Effector CD8-positive, alpha-beta T cell (primary cell): ENCODE results near the gene CEP19.
"Not testable (repeated sequence)": the region's sequence is repeated elsewhere in the genome, so short reads cannot be mapped to it uniquely, and the experiment has no call there.

Experiments
- DNase-seq: peaks from one replicate; lab custom pipeline; 2025; lab: John Stamatoyannopoulos, UW
- total RNA-seq, 4 experiments: gene quantifications; one replicate each; lab custom pipeline; 2026; lab: John Stamatoyannopoulos, UW

CEP19 gene, protein sequence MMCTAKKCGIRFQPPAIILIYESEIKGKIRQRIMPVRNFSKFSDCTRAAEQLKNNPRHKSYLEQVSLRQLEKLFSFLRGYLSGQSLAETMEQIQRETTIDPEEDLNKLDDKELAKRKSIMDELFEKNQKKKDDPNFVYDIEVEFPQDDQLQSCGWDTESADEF
- total RNA-seq = 9.4 to 18.6 (median 14.6) reads per million in 4 experiments

DNA sequence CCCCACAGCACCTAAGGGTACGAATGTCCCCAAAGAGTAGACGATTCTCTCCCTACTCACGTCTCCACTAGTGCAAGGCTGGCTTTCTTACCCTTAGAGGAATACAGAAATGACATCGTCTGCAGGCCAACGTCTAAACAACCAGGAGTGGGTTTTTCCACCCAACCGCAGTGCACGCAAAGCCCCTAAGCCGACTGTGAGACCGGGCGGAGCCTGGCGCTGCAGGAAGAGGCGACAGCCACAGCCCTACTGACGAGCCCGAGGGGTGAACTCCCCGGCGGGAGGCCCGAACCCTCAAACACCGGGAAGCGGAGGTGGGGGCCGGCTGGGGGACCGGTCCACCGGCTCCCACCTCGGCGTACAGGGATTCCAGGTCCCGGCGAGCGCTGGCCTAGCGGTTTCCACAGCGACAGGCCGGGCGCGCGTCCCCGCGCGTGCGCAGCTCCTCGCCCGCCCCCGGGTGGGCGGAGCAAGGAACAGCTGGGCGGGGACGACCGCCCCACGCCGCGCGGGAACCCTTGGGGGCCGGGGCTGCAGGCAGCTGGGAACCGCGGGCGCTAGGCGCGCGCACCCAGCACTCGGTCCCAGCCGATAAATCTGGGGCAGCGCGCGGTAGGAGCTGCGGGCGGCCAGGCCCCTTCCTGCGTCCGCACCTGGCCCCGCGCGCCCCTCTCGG is at the start of gene CEP19, which contains the start of gene PIGX:
CEP19 (minus strand) TSS at position 413 of the 676 bp plus-strand sequence. CDS start 3,593 bp downstream, outside the sequence.
PIGX (plus strand) TSS at position 540 of the 676 bp plus-strand sequence.
- DNase-seq = peak; percentile 86

DNA sequence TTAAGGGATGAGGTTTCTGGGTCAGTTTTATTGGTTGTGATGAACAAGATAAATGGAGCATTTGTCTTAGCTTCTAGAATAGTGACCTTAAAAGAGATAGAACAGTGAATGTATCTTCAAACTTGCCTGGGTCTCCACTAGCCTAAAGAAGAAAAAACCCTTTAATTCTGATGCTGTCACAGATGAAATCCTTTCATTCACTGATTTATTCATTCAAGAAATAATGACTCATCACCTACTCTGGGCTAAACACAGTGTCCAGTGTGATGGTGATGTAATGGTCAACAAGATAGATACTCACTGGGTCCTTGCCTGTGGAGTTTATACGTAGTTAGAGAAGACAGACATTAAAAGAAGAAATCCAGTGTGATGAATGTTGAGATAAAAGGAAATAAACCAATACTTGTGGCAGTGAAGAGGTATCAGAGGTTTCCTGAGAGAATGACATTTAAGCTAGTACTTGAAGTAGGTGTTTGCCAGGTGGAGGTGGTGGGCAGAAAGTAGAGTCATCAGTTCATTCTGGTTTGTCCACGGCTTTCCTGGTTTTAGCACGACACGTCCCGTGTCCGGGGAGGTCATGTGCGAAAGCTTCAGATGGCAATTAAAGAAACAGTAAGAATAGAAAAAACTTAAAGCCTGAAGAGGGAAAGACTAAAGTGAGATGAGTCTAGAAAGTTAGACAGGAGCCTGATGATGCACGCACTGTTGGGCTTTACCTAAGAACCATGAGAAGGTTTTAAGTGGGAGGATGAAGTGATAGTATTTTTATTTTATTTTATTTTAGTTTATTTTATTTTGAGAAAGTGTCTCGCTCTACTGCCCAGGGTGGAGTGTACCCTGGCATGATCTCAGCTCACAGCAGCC is 46.1 kb upstream of the CEP19 start:
- DNase-seq = no peak

DNA sequence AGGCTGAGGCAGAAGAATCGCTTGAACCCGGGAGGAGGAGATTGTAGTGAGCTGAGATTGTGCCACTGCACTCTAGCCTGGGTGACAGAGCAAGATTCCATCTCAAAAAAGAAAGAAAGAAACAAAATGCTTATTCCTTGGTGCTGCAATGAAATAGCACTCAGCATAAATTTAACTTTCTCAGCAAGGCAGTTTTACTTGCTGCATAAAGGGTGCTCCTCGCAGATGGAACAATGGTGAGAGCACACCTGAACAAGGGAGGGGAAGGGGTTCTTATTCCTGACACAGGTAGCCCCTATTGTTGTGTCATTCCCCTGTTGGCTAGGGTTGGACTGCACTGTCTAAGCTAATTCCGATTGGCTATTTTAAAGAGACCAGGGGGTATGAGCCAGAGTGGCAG is 44.7 kb upstream of the CEP19 start:
- DNase-seq = no peak

DNA sequence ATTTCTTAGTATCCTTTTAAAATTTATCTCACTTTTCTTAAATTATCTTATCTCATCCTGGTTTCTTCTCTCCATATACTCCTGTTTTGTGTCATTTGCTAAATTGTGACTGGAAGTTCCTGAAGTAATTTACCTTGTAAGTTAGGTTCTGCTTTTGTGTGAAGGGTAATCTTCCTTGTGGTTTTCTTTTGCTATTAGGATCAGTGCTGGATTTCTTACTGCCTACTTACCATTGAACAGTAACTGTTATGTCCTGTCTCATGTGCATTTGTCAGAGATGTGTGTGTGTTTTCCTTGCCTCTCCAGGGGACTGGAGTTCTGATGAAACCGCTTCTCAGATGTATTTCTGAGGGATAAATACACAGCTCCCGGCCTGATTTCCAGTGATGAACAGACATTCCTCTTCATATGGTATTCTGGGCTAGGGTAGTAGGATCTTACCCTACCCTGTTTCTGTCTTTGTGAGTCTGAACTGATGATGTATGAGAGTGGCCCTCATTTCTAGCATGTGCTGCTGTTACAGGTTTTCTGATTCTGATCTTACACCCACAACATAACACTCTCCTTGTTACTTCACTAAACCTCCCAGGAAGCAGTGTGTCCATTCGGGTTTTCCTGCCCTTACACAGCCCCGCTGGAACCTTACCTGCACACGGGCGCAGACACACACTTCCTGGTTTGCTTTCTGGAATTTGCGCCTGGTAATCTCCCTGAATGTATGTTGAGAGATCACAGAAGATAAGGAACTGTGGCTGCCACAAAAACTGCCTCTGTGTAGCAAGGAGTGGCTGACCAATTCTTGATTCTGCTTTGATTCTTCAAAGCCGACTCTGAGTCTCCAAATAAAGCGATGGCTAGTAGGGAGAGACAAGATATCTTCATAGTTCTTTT is 42.3 kb upstream of the CEP19 start:
- DNase-seq = no peak

DNA sequence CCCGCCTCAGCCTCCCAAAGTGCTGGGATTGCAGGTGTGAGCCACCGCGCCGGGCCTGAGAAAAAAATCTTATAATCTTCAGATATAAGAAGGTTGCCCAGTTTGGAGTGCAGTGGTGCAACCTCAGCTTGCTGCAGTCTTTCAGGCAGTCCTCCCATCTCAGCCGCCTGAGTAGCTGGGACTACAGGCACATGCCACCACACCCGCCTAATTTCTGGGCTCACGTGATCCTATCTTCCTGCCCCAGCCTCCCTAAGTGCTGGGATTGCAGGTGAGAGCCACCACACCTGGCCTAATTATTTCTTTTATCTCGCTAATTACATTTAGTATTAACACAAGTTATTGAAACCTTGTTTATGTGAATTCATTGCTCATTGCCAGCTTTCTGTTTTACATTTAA is 41.2 kb upstream of the CEP19 start:
- DNase-seq = no peak

DNA sequence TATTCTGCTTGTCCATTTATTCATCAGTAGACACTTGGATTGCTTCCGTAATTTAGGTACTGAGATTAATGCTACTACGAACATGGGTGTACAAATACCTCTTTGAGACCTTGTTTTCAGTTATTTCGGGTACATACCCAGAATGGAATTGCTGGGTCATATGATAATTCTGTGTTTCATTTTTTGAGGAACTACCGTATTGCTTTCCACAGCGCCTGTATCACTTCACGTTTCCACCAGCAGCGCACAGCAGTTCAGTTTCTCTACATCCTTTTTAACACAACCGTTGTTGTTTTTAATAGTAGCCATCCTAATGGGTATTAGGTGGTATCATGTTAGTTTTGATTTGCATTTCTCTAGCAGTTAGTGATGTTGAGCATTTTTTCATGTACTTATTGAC is 37.1 kb upstream of the CEP19 start:
- no peak for DNase-seq

DNA sequence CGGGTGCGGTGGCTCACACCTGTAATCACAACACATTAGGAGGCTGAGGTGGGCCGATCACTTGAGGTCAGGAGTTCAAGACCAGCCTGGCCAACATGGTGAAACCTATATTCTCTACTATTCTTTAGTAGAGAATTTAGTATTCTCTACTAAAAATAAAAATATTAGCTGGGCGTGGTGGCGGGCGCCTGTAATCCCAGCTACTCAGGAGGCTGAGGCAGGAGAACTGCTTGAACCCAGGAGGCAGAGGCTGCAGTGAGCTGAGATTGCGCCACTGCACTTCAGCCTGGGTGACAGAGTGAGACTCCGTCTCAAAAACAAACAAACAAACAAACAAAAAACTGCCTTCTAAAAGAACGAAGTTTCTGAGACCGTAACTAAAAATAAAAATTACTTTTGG is 31.5 kb upstream of the CEP19 start:
- DNase-seq = not testable (repeated sequence)

DNA sequence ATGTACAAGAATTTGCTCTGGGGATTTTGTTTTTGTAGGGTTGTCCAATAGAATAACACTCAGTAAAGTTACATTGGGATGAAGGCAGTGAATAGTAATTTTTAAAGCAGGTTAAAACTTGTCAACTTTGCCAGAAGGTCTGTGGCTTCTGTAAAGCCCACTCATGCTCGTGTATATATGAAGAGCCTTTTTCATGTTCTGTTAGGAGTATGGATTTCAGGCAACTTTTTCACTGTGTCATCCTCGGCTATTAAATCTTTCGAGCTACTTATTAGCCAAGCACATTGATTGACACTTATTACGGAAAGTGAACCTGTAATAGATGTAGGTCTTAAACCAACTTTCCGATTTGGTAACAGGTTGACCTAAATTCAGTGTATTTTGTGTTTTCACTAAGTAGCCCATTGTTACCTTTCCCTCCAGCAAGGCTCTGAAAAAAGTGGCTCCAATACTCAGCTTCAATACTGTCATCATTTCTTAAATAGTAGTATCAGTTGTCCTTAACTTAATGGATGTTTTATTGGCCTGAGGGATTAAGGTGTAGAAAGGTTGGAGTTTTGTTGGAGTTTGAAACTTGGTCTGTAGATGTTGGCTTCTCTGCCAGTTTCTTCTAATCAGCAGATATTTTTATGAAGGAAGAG is 29.3 kb upstream of the CEP19 start:
- no peak for DNase-seq

DNA sequence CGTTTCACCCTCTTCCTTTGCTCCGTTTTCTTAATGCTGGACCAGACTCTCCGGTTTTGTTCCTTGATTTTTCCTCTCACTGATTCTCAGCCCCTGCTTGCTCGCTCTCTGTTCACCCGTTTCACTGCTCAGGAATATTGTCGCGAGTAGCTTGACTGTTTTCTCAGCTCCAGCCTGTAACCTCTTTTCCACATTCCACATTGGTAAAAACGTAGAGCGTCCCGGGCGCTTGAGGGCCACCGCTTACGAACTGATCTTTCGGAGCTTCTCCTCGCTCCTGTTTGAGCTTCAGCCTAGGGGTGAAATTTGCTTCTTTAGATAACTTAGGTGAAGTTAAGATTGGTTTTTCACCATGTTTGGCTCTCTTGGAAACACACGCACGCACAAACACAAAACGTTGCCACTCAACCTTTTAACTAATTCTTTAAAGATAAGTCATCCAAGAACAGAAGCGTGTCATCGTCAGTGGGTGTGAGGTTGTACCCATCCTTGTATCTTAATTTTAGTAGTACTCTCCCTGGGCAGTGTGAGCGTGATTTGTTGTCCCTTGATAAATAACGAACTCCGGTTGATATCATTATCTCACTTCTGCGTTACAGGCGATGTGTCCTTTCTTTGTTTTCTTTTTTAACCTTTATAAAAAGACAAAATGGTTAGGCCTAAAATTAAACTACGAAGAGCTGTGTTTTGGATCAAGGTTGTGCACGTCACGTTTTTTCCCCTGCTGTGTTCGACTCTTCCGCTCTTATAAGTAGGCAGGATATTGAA is 28.6 kb upstream of the CEP19 start:
- DNase-seq = no peak

DNA sequence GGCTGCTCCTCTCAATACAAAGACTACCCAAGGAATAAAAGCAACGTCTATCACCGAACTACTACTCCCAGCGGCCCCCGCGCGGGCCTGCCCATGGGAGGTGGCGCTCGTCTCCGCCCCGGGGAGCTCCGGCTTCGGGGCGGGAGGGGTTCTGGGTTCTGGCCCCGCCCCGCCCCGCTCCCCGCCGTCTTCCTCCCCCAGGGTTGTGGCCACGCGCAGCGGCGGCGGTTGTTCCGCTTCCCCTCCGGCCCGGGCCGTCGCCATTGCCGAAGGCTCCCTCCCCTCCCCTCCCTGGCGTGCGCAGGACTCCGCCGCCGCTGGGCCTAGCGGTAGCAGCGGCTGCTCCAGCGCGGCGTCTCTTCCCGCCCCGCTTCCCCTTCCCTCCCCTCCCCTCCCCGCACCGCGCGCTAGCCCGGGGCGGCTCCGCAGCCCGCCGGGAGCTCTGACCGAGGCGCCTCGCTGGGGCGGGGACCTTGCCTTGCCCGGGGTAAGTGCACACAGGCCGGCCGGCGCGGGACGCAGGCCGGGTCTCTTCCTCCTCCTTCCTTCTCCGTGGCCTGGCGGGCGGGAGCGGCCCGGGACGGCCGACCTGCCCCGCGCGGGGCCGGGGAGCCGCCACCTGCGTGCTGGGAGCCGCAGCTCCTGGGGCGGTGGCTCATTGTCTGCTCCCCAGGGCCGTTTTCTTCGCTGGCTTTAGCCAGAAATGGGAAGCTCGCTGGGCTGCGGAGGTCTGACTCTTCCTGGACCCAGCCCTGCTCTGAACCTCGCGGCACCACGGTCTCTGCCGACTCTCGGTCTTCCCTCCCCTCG is 27.8 kb upstream of the CEP19 start, which contains the start of gene PAK2:
PAK2 (plus strand) TSS at position 187 of the 810 bp plus-strand sequence. CDS start 42,790 bp downstream, outside the sequence.
- peak; percentile 81 for DNase-seq

DNA sequence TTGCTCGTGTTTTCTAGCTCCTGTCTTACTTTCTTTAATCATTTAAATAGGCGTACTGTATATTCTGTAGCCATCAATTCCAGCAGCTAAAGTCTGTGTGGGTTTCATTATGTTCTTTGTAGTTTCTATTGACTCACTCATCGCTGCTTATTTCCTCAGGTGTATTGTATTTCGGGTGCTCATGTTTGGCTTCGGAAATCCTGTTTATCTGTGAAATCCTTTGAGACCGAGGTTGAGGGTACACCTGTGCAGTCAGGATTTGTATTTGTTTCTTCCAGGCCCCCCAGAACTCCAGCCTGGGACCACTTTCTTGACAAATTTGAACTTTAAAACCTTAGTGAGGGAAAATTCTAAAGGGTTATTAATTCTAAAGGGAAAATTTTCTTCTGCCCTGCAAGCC is 25.6 kb upstream of the CEP19 start:
- DNase-seq = no peak

DNA sequence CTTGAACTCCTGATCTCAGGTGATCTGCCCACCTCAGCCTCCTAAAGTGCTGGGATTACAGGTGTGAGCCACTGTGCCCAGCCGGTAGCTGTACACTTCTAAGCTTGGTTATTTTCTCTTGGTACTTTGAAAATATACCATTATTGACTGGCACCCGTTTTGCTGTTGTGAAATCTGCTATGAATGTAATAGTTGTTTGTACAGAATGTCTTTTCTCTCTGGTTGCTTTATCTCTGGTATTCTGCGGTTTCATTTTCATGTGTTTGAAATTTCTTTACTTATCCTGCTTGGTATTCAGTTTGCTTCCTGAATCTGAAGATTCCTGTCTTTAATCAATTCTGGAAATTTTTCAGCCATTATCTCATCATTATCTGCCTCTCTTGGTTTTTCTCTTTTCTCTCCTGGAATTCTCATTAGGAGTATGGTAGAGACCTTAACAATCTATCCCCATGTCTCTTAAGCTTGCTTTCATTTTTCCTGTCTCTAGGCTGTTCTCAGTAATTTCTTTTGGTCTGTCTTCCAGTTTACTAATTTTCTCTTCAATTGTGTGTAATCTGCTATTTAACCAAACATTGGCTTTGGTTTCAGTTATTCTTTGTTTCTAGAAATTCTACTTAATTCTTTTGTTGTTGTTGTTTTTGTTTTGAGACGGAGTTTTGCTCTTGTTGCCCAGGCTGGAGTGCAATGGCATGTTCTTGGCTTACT is 24.8 kb upstream of the CEP19 start:
- no peak for DNase-seq

DNA sequence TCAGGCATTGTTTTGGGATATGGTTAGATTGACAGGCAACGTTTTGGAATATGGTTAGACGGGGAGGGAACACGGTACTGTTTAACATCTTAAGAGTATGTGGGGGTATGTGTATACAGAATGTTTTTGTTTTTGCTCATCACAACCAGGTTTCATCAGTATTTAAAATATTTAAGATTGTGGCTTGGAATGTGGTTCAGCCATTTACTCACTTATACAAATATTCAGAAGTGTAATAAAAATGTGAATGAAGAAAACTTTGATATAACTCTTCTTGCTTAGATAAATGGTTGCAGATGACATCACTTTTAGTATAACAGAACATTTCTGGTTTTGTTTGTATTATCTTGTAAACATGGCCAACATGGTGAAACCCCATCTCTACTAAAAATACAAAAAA is 23.7 kb upstream of the CEP19 start:
- no peak for DNase-seq

DNA sequence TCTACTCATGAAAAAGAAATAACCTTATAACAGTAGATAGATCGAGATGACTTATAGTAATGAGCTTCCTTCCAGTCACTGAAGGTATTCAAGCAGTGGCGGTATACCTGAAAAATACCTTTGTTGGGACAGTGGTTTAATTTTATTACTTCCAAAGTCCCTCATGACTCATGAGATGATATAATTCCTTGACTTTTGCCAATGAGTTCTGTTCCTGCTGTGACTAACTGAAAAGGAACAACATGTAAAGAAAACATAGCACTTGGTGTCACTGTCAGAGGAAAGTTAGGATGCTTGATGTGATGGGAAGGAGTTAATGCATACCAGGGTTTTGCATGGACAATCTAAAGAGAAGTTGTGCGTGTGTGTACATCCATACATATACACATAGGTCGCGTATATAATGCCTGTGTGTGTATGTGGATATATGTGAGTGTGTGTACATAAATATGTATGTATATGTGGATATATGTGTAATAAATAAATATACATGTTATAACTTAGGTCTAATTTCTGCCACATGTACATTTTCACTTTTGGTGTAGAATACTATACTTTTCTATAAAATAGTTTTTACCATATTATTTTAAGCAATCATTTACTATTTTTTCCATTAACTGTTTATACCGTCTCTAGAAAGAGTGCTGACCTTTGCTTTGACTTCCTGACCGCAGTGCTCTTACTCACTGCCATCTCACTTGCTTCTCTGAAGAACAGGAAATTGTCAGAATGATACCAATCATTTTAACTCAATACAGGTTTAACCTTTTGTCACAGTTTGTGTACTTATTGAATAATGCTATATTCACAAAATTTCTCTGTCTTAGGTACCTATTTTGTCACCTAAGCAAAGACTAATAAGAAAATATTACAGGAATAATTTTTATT is 15.0 kb upstream of the CEP19 start:
- no peak for DNase-seq

DNA sequence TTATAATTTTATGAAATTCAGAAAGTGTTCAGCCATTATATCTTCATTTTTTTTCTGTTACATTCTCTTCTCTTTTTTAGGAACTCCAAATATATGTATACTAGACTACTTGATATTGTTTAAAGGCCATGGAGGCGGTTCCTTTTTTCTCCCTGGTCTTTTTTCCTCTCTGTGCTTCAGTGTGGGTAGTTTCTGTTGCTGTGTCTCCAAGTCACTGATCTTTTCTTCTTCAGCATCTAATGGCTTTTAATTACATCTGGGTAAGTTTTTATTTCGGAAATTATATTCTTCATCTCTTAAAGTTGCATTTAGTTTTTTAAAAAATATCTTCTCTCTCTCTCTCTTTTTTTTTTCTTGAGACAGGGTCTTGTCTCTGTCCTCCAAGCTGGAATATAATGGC is 9.0 kb upstream of the CEP19 start:
- DNase-seq = no peak

DNA sequence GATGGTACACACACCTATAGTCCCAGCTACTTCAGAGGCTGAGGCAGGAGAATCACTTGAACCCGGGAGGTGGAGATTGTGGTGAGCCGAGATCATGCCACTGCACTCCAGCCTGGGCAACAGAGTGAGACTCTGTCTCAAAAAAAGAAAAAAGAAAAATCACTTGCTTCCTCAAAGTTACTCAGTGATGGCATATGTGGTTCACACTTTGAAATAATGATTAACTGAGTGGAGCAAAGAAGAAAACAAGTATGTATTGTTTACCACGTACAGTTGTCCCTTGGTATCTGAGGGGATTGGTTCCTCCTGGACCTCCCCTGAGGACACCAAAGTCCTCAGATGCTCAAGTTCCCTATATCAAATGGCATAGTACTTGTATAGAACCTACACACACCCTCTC is 5.1 kb upstream of the CEP19 start:
- not testable (repeated sequence) for DNase-seq

DNA sequence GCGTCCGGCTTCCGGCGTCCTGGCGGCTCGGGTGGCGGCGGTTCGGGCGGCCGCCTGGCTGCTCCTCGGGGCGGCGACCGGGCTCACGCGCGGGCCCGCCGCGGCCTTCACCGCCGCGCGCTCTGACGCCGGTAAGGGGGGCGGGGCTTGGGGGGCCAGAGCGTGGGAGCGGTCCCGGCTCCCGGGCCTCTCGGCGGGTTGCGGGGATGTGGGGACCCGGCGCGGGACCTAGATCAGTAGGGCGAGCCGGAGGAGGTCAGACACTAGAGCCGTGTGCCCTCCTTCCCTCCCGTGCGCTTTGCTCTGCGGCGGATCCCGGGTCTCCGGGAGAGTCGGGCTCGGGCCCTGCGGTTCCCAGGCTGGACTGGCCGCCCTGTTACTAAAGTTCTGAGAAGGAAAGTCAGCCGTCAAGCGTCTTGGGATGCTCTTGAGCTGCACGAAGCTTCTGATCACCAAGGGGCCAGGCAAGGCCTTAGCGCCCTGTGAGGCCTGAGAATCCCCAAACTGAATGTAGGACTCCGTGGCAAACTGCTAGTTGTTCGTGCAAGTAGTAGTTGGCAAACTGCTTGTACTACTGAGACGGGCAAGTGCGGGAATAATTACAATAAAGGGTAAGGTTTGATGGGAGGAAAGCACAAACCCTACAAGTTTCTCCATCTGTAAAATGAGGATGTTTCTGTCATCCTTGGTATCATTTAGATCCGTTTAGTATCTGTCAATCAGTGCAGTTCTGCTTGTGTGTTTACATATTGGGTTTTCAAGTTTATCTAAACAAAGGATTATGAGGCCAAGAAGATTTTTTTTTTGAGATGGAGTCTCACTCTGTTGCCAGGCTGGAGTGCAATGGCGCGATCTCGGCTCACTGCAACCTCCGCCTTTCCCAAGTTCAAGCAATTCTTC is 714 bp upstream of the CEP19 start:
- DNase-seq = peak; percentile 63
